H1 (cell line): Measurements from ENCODE around the gene OR51V1. TPM values are rescaled to one million over a fixed set of nuclear protein-coding genes. Genes with fewer than 3 reads are reported as not detected.
A peak's percentile ranks its signal among the peaks of the same experiment; 100 is the strongest.
"Not testable (repeated sequence)": the region's sequence is repeated elsewhere in the genome, so short reads cannot be mapped to it uniquely, and the experiment has no call there.

Source experiments
- CTCF ChIA-PET: fragments of 300-600 bp; sonication (Branson Sonifier 250); formaldehyde crosslinking; loops from one replicate; lab custom pipeline; 2021; ENCODE audit not compliant: partially characterized antibody; lab: Charles Lee
- POLR2A ChIA-PET: fragments of 300-600 bp; sonication (Branson Sonifier 250); formaldehyde crosslinking; loops from one replicate; lab custom pipeline; 2021; ENCODE audit warnings: inconsistent platforms; ENCODE audit not compliant: partially characterized antibody; lab: Charles Lee
- DNase-seq, 2 experiments: peaks; one replicate each; pipeline versions ENCODE4 v3.0.0 to v3.0.0-alpha.2; 2010 to 2022; ENCODE audit warnings: low spot score in 2 of 2, low read depth in 1 of 2, mixed read lengths in 1 of 2
- FAIRE-seq: peaks from 2 replicates; lab custom pipeline; 2011; peaks lifted over from hg19 to GRCh38; lab: Jason Lieb, UNC
- H2AFZ ChIP-seq: 2 replicates; pipeline ENCODE4 v1.8.1; 2012; ENCODE audit warnings: low read length, inconsistent platforms
- H2AK5ac ChIP-seq: 2 replicates; pipeline ENCODE4 v1.6.1; 2013; ENCODE audit warnings: low read depth, low read length
- H2BK120ac ChIP-seq: replicated peaks from 2 replicates; pipeline ENCODE3; 2013; ENCODE audit warnings: low read depth, low read length, inconsistent platforms
- H2BK12ac ChIP-seq: 2 replicates; pipeline ENCODE4 v1.6.1; 2013; ENCODE audit warnings: low read depth, low read length
- H2BK15ac ChIP-seq: 2 replicates; pipeline ENCODE4 v1.6.1; 2013; ENCODE audit warnings: low read length
- H2BK20ac ChIP-seq: 2 replicates; pipeline ENCODE4 v1.6.1; 2013; ENCODE audit warnings: low read length
- H2BK5ac ChIP-seq: 2 replicates; pipeline ENCODE4 v1.6.1; 2013; ENCODE audit warnings: low read depth, low read length
- H3K14ac ChIP-seq: 2 replicates; pipeline ENCODE4 v1.6.1; 2013; ENCODE audit warnings: inconsistent platforms; ENCODE audit not compliant: insufficient read length
- H3K18ac ChIP-seq: 2 replicates; pipeline ENCODE4 v1.6.1; 2013; ENCODE audit warnings: low read length; ENCODE audit errors: extremely low read depth
- H3K23ac ChIP-seq: 2 replicates; pipeline ENCODE4 v1.6.1; 2013; ENCODE audit warnings: inconsistent platforms; ENCODE audit not compliant: insufficient read length
- H3K23me2 ChIP-seq: 2 replicates; pipeline ENCODE4 v1.6.1; 2013; ENCODE audit warnings: low read depth, low read length
- H3K27ac ChIP-seq: 2 replicates; pipeline ENCODE4 v1.6.1; 2011; ENCODE audit warnings: low read depth, low read length, inconsistent platforms
- H3K27me3 ChIP-seq, 4 experiments: replicated peaks in 1 of 4; 1 replicate in 1 of 4; 2 replicates in 3 of 4; pipeline versions ENCODE4 v1.6.1 to v1.8.1; 2011 to 2013; ENCODE audit warnings: low read length in 3 of 4, mild to moderate bottlenecking in 3 of 4, inconsistent platforms in 2 of 4, mixed read lengths in 2 of 4, moderate library complexity in 1 of 4; ENCODE audit not compliant: control insufficient read depth in 3 of 4, insufficient read depth in 3 of 4; ENCODE audit errors: extremely low read depth in 1 of 4
- H3K36me3 ChIP-seq, 4 experiments: 2 replicates each; pipeline versions ENCODE4 v1.6.1 to v1.8.1; 2011 to 2013; ENCODE audit warnings: mild to moderate bottlenecking in 4 of 4, low read length in 3 of 4, moderate library complexity in 2 of 4, control low read depth in 1 of 4, inconsistent platforms in 1 of 4; ENCODE audit not compliant: insufficient read depth in 4 of 4, control insufficient read depth in 2 of 4
- H3K4ac ChIP-seq: replicated peaks from 2 replicates; pipeline ENCODE3; 2013; ENCODE audit warnings: low read length, low read depth, mixed read lengths, inconsistent platforms; ENCODE audit not compliant: insufficient read length
- H3K4me1 ChIP-seq, 4 experiments: replicated peaks in 1 of 4; 1 replicate in 1 of 4; 2 replicates in 3 of 4; pipeline versions ENCODE4 v1.6.1 to v1.8.1; 2011 to 2013; ENCODE audit warnings: low read length in 3 of 4, inconsistent platforms in 2 of 4, mixed read lengths in 1 of 4; ENCODE audit not compliant: insufficient read depth in 4 of 4, control insufficient read depth in 3 of 4
- H3K4me2 ChIP-seq, 2 experiments: 2 replicates each; pipeline versions ENCODE4 v1.6.1 to v1.8.1; 2011 to 2013; ENCODE audit warnings: low read depth in 2 of 2, low read length in 2 of 2, control low read depth in 1 of 2, inconsistent platforms in 1 of 2, mild to moderate bottlenecking in 1 of 2; ENCODE audit not compliant: insufficient read depth in 1 of 2
- H3K4me3 ChIP-seq, 4 experiments: fragments of 200-600, 300-600 bp in 1 of 4; sonication (generic), shearing (Covaris generic), sonication (Bioruptor Twin) in 1 of 4; 2 replicates each; pipeline versions ENCODE4 v1.5.1 to v1.8.1; 2011 to 2016; ENCODE audit warnings: low read length in 4 of 4, low read depth in 3 of 4, control low read depth in 2 of 4, inconsistent platforms in 2 of 4, mild to moderate bottlenecking in 2 of 4, mixed read lengths in 1 of 4, moderate library complexity in 1 of 4; ENCODE audit not compliant: insufficient read depth in 2 of 4; ENCODE audit errors: extremely low read depth in 1 of 4
- H3K56ac ChIP-seq: replicated peaks from 2 replicates; pipeline ENCODE3; 2013; ENCODE audit warnings: low read depth, mild to moderate bottlenecking, mixed read lengths, low read length, inconsistent platforms; ENCODE audit not compliant: insufficient read length
- H3K79me1 ChIP-seq: 2 replicates; pipeline ENCODE4 v1.6.1; 2013; ENCODE audit warnings: low read depth, low read length, control low read depth
- H3K79me2 ChIP-seq, 2 experiments: 2 replicates each; pipeline versions ENCODE4 v1.6.1 to v1.8.1; 2012 to 2013; ENCODE audit warnings: low read length in 2 of 2, mild to moderate bottlenecking in 2 of 2, inconsistent platforms in 1 of 2; ENCODE audit not compliant: insufficient read depth in 2 of 2, control insufficient read depth in 1 of 2
- H3K9ac ChIP-seq, 4 experiments: replicated peaks in 1 of 4; 1 replicate in 1 of 4; 2 replicates in 3 of 4; pipeline versions ENCODE4 v1.6.1 to v1.8.1; 2011 to 2013; ENCODE audit warnings: low read depth in 3 of 4, low read length in 3 of 4, control low read depth in 2 of 4, mild to moderate bottlenecking in 2 of 4, moderate library complexity in 2 of 4, inconsistent platforms in 1 of 4; ENCODE audit errors: extremely low read depth in 1 of 4
- H3K9me3 ChIP-seq, 2 experiments: 2 replicates each; pipeline versions ENCODE4 v1.6.1 to v1.8.1; 2012 to 2013; ENCODE audit warnings: mild to moderate bottlenecking in 2 of 2, moderate library complexity in 2 of 2, control low read depth in 1 of 2, inconsistent platforms in 1 of 2, low read depth in 1 of 2, low read length in 1 of 2, mixed read lengths in 1 of 2; ENCODE audit not compliant: insufficient read depth in 2 of 2
- H4K20me1 ChIP-seq, 2 experiments: replicated peaks in 1 of 2; 2 replicates each; pipeline versions ENCODE3 to v1.8.1; 2011 to 2013; ENCODE audit warnings: inconsistent platforms in 2 of 2, low read length in 2 of 2, mild to moderate bottlenecking in 1 of 2; ENCODE audit not compliant: insufficient read depth in 2 of 2, control insufficient read depth in 1 of 2
- H4K5ac ChIP-seq: 2 replicates; pipeline ENCODE4 v1.6.1; 2013; ENCODE audit warnings: low read length, low read depth, mixed read lengths, inconsistent platforms; ENCODE audit not compliant: insufficient read length
- H4K8ac ChIP-seq: 2 replicates; pipeline ENCODE4 v1.8.0; 2013; ENCODE audit warnings: mild to moderate bottlenecking, moderate library complexity, low read length, inconsistent platforms; ENCODE audit not compliant: insufficient read depth; ENCODE audit errors: extremely low read depth
- H4K91ac ChIP-seq: replicated peaks from 2 replicates; pipeline ENCODE3; 2013; ENCODE audit warnings: low read length, mixed read lengths, inconsistent platforms; ENCODE audit not compliant: insufficient read length
- WGBS, 2 experiments: shearing (Covaris generic) in 1 of 2; methylation state at CpG; one replicate each; pipeline versions ENCODE4 v1.1.6 to v1.1.7; 2013 to 2015; ENCODE audit warnings: low lambda C conversion rate in 2 of 2, mixed read lengths in 2 of 2, inconsistent platforms in 1 of 2, low coverage in 1 of 2, missing lambda C conversion rate in 1 of 2; ENCODE audit not compliant: insufficient replicate concordance in 2 of 2, insufficient coverage in 1 of 2, insufficient read length in 1 of 2; ENCODE audit errors: extremely low coverage in 1 of 2, missing lambda C conversion rate in 1 of 2; 5-methylcytosine and 5-hydroxymethylcytosine counted together
- polyA plus RNA-seq, 7 experiments: library from polyadenylated mRNA; depleted of rRNA in 3 of 7; stranded (reverse) in 5 of 7; unstranded in 2 of 7; fragments of >200 nt in 5 of 7; fragments of 200-250 nt in 2 of 7; gene quantifications; 1 replicate in 5 of 7; 2 replicates in 1 of 7; 4 replicates in 1 of 7; pipeline versions ENCODE4 v1.2.1 to v1.2.3, GENCODE V29; 2011 to 2013; ENCODE audit warnings: missing spikeins in 2 of 7, mixed read lengths in 2 of 7
- total RNA-seq: library from RNA; stranded (reverse); fragmentation: NEBNext Ultra II Directional; extraction: Animal tissue kit (Norgen Biotek cat#: 25700); gene quantifications from 2 replicates; pipeline ENCODE4 v1.2.1, GENCODE V29; 2021

The OR51V1 gene
- total and polyA plus RNA-seq, 2 of the 8 experiments (the other 6 are each of a cell fraction or from before 2014, with no cell fraction given), result not detected

- H3K9me3 ChIP-seq, H3K27ac ChIP-seq, H3K14ac ChIP-seq, H3K4me2 ChIP-seq, H3K79me1 ChIP-seq, H2AK5ac ChIP-seq, DNase-seq, H2AFZ ChIP-seq, H3K18ac ChIP-seq, H2BK12ac ChIP-seq, POLR2A ChIA-PET, H4K20me1 ChIP-seq, H3K4ac ChIP-seq, H3K9ac ChIP-seq, H4K91ac ChIP-seq, H3K23me2 ChIP-seq, H3K4me3 ChIP-seq, CTCF ChIA-PET, H4K8ac ChIP-seq, H3K4me1 ChIP-seq, H2BK20ac ChIP-seq, H2BK15ac ChIP-seq, H3K27me3 ChIP-seq, H3K23ac ChIP-seq, H3K79me2 ChIP-seq, H3K36me3 ChIP-seq, H4K5ac ChIP-seq, FAIRE-seq: not testable (repeated sequence)
- peak overlapping the region; percentile 33 for H2BK120ac ChIP-seq
- peak overlapping the region; percentile 16 for H3K56ac ChIP-seq
- H2BK5ac ChIP-seq, result peak overlapping the region; percentile 77; the same call in 1 of the 2 replicates
Measured at GRCh38 chr11:5165898-5166297, 34.6 kb downstream of the OR51V1 start.

DNA sequence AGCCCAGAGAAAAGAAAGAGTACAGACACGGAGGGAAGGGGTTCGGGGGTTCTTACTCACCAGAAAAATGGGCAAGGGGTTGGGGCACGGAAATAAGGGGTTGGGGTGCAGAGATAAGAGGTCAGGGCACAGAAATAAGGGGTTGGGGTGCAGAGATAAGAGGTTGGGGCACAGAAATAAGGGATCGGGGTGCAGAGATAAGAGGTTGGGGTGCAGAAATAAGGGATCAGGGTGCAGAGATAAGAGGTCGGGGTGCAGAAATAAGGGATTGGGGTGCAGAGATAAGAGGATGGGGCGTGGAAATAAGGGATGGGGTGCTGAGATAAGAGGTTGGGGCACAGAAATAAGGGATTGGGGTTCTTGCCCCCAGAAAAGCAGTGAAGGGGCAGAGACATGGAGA lies 35.7 kb downstream of the OR51V1 start:
- H3K79me1 ChIP-seq, DNase-seq, H3K4ac ChIP-seq, H3K27ac ChIP-seq, H3K23ac ChIP-seq, H3K18ac ChIP-seq, H3K79me2 ChIP-seq, POLR2A ChIA-PET, H4K5ac ChIP-seq, H3K9ac ChIP-seq, H2AK5ac ChIP-seq, H4K8ac ChIP-seq, H3K56ac ChIP-seq, H3K27me3 ChIP-seq, H2BK12ac ChIP-seq, H2BK15ac ChIP-seq, H3K36me3 ChIP-seq, H3K9me3 ChIP-seq, H3K4me1 ChIP-seq, H3K14ac ChIP-seq, H3K4me2 ChIP-seq, H2BK120ac ChIP-seq, FAIRE-seq, H2AFZ ChIP-seq, H4K20me1 ChIP-seq, H4K91ac ChIP-seq, H3K4me3 ChIP-seq, CTCF ChIA-PET, H3K23me2 ChIP-seq: not testable (repeated sequence)
- Histone ChIP-seq H2BK5ac (peak overlapping the region; percentile 9; the same call in 1 of the 2 replicates), H2BK20ac (0 out of 2 replicates have a peak overlapping the region, but pooled peaks have one; percentile 86)
- WGBS, 2 experiments, result 97 to 100% methylated on average over 1 to 6 of the region's 6 CpGs
